Endometrium (tissue), 2 donors: Measurements from ENCODE around the gene DLK1.

Experiments used
- FAIRE-seq: peaks from 2 replicates; lab custom pipeline; 2012; peaks lifted over from hg19 to GRCh38; lab: Jason Lieb, UNC
- donor health status: control.
- donor health status: control.

DLK1 gene

DNA sequence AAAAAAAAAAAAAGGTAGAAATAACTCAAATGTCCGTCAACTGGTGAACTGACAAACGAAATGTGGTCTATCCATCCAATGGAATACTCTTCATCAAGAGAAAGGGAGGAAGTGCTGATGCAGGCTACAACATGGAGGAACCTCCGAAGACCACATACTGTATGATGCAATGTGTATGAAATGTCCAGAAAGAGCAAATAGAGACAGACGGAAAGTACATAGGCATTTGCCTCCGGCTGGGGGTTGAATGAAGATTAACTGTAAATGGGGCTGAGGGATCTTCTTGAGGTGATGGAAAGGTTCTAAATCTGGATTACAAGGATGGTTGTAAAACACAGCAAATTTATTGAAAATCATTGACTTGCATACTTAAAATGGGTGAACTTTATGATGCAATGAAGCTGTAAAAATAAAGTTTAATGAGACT is 35.4 kb downstream of the DLK1 start:
- FAIRE-seq, result no peak

DNA sequence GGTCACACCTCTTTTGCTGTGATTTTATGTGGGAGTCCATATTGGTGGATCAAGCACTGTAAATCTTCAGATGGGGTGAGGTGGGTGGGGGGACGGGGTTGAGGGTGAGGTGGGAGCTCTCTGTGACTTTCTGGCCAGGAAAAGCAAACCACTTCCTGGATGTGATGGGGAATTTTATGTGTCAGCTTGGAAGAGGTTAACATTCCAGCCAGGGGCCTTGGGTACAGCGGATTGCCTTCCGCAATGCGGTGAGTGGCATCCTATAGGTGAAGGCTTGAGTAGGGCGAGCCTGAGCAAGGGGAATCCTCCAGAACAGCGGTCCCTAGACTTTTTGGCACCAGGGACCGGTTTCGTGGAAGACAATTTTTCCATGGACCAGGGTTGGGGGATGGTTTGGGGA is 36.2 kb downstream of the DLK1 start:
- FAIRE-seq, result no peak

DNA sequence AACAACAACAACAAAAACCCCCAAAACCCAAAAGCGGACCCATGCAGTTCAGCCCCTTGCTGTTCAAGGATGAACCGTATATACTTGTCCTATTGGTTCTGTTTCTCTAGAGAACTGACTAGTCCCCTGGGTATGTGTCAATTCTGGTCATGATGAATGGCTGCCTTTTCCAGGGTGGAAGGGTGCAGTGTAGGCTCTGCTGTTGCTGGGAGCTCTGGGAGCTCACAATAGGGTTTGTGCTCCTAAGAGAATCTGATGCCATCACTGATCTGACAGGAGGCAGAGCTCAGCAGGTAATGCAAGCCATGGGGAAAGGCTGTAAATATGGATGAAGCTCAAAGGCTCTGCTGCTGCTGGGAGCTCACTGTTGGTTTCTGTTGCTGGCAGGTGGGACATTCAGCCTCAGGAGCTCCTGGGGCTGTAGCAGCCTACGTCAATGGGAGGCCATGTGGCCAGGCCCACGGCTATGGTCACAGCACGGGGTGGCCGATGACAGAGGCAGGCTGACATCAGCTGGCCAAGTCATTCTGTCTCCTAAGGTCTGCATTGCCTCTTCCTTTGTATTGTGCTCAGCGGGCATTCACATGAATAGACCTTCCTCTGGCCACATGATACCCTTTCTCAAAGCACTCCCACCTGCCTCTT is 37.9 kb downstream of the DLK1 start:
- FAIRE-seq, result no peak

- no peak for FAIRE-seq
Observed at GRCh38 chr14:100765296-100765695, 38.6 kb downstream of the DLK1 start.

- FAIRE-seq, result no peak
Observed at GRCh38 chr14:100765991-100766390, 39.3 kb downstream of the DLK1 start.

DNA sequence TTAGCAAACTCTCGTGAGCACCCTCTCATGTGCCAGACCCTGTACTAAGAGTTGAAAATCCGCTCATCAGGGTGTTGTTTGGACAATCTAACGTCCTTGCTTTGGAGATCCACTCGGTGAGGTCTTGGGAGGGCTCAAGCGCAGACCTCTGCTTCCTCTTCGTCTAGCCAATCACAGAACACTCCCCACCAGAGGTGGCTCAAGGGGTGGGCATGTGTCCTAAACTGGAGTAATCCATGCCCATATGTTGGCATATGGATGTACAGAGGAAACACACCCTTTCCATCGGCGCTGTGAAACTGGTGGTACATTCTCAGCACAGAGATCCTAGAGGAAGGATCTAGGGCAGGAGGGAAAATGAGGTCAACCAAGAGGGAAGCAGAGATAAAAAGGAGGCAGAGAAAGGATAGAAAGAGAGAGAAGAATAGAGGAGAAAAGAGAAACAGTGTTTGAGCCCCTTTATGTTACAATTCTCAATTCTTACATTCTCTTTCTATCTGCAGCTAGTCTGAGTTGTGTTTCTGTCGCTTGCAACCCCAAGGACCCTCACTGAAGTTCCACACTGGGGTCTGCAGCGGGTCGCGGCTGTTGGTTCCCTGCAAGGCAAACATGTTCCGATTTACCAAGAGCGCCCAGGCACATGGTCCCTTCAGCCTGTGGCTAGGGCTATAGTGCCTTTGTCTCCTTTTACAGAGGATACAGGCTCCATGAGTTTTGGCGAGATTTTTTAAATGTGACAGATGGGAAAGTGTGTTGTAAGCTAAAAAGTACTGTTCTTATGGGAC is 40.5 kb downstream of the DLK1 start:
- no peak for FAIRE-seq

DNA sequence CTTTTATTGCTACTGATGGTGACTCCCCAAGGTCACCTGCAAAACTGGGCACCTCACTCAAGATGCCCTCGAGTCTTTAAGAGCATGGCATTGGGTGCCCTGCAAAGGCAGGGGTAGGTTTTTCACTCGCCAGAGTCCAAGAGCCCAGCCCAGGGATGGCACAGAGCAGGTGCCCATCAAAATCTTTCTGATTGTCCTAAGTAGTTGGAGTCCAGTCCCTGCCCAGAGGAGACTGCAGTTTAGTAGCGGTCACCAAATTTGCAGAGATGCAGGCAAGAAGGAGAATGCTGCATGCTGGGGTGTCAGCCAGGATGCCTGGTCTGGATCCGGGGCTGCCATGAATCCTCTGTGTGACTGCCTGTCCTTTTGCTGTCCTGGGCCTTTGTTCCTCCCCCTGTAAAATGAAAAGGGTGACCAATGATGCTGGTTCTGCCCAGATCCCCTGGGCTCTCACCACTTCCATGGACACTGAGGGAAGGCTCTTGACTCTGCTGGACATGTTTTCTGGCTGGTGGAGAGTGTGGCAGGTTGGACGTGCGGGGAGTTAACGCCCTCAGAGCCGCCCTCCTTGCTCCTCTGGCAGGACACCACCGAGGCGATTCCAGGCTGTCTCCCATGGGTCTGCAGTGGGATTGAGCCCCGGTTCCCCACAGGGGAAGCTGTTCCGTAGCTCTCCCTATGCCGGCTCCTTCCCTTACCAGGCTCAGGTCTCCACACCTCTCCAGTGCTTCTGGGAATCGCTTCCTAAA is 41.3 kb downstream of the DLK1 start:
- FAIRE-seq, result no peak

DNA sequence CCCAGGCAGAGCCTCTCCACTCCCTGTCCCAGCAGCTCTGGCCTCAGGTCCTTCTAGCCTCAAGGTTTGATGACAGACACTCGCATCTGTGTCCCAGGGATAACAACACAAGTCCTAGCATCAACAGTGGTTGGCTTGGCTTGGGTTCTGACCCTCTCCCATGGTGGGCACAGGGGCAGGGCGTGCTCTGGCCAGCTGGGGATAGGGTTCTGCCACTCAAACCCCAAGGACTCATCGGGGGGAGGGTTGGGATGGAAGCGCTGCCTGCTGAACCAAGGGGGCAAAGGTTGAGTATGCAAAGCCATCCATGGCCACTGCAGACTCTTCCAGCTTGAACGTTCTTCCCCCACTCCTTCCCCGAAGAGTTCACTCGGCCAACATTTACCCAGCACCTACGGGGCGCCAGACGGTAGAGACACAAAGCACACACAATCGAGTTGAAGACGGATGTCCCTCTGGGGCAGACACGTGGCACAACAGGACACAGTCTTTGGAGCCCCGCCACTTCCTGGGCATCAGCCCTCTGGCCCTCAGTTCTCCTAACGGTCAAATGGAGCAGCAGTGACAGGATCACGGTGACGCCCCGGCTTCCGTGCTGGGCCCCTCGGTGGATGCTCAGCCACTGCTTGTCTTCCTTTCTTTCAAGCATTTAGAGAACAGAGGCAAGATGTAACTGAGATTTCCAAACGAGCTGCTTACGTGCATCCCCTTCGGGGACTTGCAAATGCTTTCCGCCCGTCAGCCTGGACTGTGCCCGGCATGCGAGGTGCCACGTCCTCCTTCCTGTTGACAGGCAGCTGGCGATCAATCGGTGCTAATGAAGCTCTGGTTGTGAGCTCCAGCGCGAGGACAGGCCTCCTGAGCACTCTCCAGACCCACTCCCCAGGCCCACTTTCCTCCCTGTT is 42.6 kb downstream of the DLK1 start:
- no peak for FAIRE-seq

- no peak for FAIRE-seq
Observed at GRCh38 chr14:100770046-100770445, 43.4 kb downstream of the DLK1 start.

- no peak for FAIRE-seq
Observed at GRCh38 chr14:100770605-100771120, 44.0 kb downstream of the DLK1 start.

DNA sequence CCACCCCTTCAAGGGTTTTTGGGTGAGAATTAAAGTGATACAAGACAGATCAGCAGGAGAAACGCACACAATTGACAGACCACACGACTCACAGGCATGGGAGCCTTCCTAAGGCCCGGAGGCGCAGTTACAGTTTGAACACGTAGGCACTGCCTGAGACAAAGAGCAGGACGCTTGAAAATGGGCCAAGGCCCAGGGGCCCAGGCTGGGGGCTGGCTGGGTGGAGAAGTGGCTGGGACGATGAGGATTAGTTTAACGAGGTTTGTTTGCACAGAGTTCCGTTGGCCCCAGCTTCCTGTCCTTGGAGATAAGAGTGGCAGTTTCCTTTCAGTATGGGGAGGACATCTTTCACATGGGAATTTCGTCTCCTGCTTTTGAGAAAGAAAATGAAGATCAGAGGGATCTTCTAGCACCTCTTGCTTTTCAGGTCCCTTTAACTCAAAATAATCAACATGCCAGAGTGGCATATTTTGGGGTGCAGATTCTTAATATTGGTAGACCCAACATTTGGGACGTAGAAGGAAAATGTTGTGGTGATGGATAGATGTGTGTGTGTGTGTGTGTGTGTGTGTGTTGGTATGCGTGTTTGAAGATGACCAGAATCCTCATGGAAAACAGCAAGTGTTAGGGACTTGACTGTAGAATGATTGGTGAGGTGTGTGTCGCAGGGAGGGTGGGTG is 44.6 kb downstream of the DLK1 start:
- FAIRE-seq, result no peak

GRCh38 chr14:100772607-100773165 is 46.0 kb downstream of the DLK1 start:
- no peak for FAIRE-seq

- FAIRE-seq, result no peak
Observed at GRCh38 chr14:100773331-100774163, 46.9 kb downstream of the DLK1 start.

GRCh38 chr14:100774164-100774537 is 47.5 kb downstream of the DLK1 start:
- no peak for FAIRE-seq

DNA sequence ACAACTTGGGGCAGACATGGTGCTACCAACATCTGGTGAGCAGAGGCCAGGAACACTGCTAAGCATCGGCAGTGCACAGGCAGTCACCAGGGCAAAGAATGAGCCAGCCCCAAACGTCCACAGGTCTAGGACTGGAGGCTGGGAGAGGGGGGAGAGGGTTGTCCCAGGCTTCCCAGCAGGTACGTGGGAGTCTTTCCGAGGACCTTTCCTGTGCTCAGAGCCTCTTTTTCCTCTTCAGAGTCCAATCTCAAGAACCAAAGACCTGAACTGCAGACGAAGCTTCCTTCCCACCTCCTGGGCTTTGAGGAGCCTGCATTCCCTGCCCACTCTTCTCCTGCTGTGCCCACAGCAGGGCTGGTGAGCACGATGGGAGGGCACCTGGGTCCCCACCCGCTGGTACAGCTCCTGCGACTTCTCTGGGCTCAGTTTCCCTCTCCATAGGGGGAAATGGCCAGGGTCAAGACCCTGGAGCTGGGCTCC is 48.7 kb downstream of the DLK1 start:
- FAIRE-seq, result no peak

DNA sequence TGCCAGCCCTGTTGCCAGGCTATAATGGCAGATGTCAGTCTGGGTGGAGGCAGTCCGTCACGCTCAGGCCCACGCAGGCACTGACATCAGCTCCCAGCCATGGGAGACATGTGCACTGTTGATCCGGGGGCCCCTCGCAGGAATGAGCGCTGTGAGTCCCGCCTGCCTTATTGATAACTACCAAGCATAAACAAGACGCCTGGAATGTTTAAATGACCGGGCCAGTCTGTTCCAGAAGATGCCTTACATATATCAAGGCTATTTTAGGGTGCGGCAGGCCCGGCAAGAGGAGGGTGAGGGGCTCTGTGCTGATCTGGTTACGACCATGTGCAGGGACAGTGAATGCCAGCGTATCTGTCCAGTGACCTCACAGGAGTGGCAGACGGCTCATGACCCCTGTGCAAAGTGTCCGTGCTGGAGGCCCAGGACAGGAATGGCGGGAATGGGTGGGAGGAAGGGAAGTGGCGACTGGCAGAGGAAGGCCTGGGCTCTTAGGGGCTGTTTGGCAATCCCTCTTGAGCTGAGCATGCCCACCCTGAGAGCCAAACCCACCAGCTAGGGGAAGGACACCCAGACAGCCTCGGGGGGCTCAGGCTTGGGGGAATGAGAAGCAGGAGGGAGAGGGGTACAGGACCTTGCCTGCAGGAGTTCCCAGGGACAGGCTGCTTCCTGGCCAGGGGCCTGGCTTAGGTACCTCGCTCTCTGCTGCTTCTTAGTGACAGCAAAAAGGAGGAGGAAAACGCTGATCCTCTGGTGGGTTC is 49.3 kb downstream of the DLK1 start:
- no peak for FAIRE-seq

DNA sequence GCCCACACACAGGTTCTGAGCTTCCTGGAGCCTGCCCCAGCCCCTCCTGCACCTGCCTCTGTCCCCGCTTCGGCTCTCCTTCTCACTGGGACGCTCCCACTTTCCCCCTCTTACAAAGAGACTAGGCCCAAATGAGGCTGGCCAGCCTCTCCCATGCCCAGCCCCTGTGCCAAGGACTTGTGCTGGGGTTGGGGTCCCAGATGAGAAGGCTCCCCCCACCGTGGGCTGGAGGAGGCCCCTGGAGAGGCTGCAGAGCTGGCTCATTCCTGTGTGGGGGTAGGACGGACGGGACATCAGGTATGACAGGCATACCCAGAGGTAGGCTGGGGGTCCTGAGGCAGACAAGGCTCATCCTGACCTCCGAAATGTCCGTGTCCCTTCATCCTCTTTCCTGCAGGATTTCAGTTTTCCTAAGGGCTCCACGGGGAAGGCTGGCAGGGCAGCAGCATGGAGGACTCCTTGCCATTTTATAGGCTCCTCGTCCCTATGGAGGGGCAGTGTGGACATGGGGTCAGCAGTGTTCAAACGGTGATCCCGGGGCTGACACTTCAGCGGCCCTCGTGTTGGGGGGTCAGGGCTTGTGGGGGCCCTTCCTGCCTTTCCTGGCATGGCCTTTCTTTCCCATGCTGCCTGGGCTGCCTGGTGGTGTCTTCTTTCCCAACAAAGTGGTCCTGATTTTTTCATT is 50.1 kb downstream of the DLK1 start:
- FAIRE-seq, result no peak

DNA sequence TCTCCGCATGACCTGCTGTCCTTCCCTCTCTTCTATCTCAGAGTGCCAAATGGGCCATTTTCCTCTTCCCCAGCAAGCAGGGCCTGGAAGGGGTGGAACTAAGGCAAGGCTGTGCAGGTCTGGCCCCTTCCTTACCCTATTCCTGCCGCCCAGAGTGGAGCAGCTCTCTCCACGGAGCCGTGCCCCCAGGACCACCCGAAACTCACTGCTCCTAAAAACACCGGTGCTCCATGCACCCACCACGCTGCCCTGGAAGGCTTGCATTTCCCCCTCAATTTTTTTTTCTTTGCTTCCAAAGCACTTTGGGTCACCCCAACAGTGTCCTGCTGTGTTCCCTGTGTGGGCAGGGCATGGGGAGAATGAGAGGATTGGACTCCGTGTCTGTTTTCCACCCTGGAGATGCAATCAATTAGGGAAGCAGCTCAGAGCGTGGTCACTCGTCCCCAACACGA is 50.7 kb downstream of the DLK1 start:
- FAIRE-seq, result no peak
